SU-DHL-6 (cell line): ENCODE data around the gene HS6ST3.

Experiments used
- H2AFZ ChIP-seq: fragments of 200-600 bp; sonication (generic); 2 replicates; pipeline ENCODE4 v1.6.1; 2014; ENCODE audit warnings: low read depth, mild to moderate bottlenecking, moderate library complexity, mixed read lengths, antibody characterized with exemption, low read length; ENCODE audit not compliant: severe bottlenecking
- H3F3A ChIP-seq: fragments of 200-600 bp; shearing (Covaris generic); 2 replicates; pipeline ENCODE4 v1.6.0; 2016; ENCODE audit warnings: antibody characterized with exemption, mild to moderate bottlenecking; ENCODE audit not compliant: insufficient read depth
- H3K27ac ChIP-seq: fragments of 200-600 bp; sonication (generic); 2 replicates; pipeline ENCODE4 v1.5.1; 2016; ENCODE audit warnings: low read depth, mild to moderate bottlenecking, low read length, moderate library complexity, mixed read lengths
- H3K27me3 ChIP-seq: fragments of 200-600 bp; sonication (generic), shearing (Covaris generic); 2 replicates; pipeline ENCODE4 v1.6.0; 2014; ENCODE audit warnings: mild to moderate bottlenecking, low read length
- H3K36me3 ChIP-seq: fragments of 200-600 bp; sonication (generic); 2 replicates; pipeline ENCODE4 v1.6.1; 2014; ENCODE audit warnings: mild to moderate bottlenecking, low read length, mixed read lengths
- H3K4me2 ChIP-seq: fragments of 300-600, 200-600 bp; shearing (Covaris generic), sonication (generic); 2 replicates; pipeline ENCODE4 v1.6.0; 2014; ENCODE audit warnings: low read length, low read depth, mild to moderate bottlenecking; ENCODE audit not compliant: poor library complexity, severe bottlenecking
- H3K4me3 ChIP-seq: fragments of 200-600 bp; sonication (generic); 2 replicates; pipeline ENCODE4 v1.5.1; 2014; ENCODE audit warnings: antibody characterized with exemption, low read length, mild to moderate bottlenecking, mixed read lengths; ENCODE audit not compliant: insufficient read depth, poor library complexity, severe bottlenecking
- H3K79me2 ChIP-seq: fragments of 200-600 bp; sonication (generic); 2 replicates; pipeline ENCODE4 v1.6.1; 2014; ENCODE audit warnings: mild to moderate bottlenecking, low read length, moderate library complexity; ENCODE audit not compliant: insufficient read depth
- H3K9ac ChIP-seq: fragments of 200-600 bp; sonication (generic); 2 replicates; pipeline ENCODE4 v1.7.0; 2014; ENCODE audit warnings: mild to moderate bottlenecking, low read length
- H3K9me2 ChIP-seq: fragments of 200-600 bp; sonication (generic); replicated peaks from 2 replicates; pipeline ENCODE4 v1.6.1; 2014; ENCODE audit warnings: low read length; ENCODE audit not compliant: insufficient read depth
- H3K9me3 ChIP-seq: fragments of 200-600 bp; sonication (generic); 2 replicates; pipeline ENCODE4 v1.6.1; 2014; ENCODE audit warnings: low read length, mixed read lengths; ENCODE audit not compliant: insufficient read depth
- H4K20me1 ChIP-seq: fragments of 200-600 bp; sonication (generic); 2 replicates; pipeline ENCODE4 v1.6.1; 2014; ENCODE audit warnings: low read depth, mild to moderate bottlenecking, antibody characterized with exemption, low read length, moderate library complexity, mixed read lengths
- CTCF ChIP-seq: fragments of 200-600 bp; sonication (generic); IDR thresholded peaks from one replicate; pipeline ENCODE4 v1.5.1; 2017; ENCODE audit warnings: antibody characterized with exemption, mild to moderate bottlenecking, low read length, moderate library complexity; ENCODE audit not compliant: insufficient read depth, poor library complexity, severe bottlenecking
- EZH2phosphoT487 ChIP-seq: fragments of 200-600 bp; sonication (generic), shearing (Covaris generic); conservative IDR thresholded peaks from 2 replicates; pipeline ENCODE4 v1.6.1; 2018; ENCODE audit warnings: mild to moderate bottlenecking, antibody characterized with exemption, low read length, moderate library complexity, mixed read lengths

Gene HS6ST3

GRCh38 chr13:96794669-96795068 lies 704.8 kb downstream of the HS6ST3 start:
- Histone ChIP-seq H3K9ac (no peak overlapping the region), H3K27me3 (no peaks in the 10 kb centered on the region)

GRCh38 chr13:96795670-96796069 lies 705.8 kb downstream of the HS6ST3 start:
- Histone ChIP-seq H3K27me3 (no peaks in the 10 kb centered on the region), H3F3A (no peaks in the 10 kb centered on the region), H2AFZ (no peak overlapping the region), H3K9me2 (no peaks in the 10 kb centered on the region), H3K9me3 (no peaks in the 10 kb centered on the region), H3K36me3 (no peaks in the 10 kb centered on the region), H3K27ac (no peak overlapping the region), H4K20me1 (no peaks in the 10 kb centered on the region), H3K4me3 (no peak overlapping the region), H3K4me2 (no peak overlapping the region), H3K9ac (no peak overlapping the region), H3K79me2 (no peaks in the 10 kb centered on the region)
- TF ChIP-seq EZH2phosphoT487: no peak

More at GRCh38 chr13:96794669-96795068, 704.8 kb downstream of the HS6ST3 start:
- no peak overlapping the region for H3K4me2 ChIP-seq
- H3K36me3 ChIP-seq: no peaks in the 10 kb centered on the region
- H3K4me3 ChIP-seq: no peak overlapping the region
- no peak overlapping the region for H2AFZ ChIP-seq
- H3K9me2 ChIP-seq: no peaks in the 10 kb centered on the region
- no peaks in the 10 kb centered on the region for H4K20me1 ChIP-seq
- TF ChIP-seq CTCF: no peak
- TF ChIP-seq EZH2phosphoT487: no peak
- H3F3A ChIP-seq: no peaks in the 10 kb centered on the region
- no peaks in the 10 kb centered on the region for H3K9me3 ChIP-seq
- H3K79me2 ChIP-seq: no peaks in the 10 kb centered on the region
- no peak overlapping the region for H3K27ac ChIP-seq

GRCh38 chr13:96796091-96796633 lies 706.3 kb downstream of the HS6ST3 start:
- Histone ChIP-seq H3K27ac (no peak overlapping the region), H3K9ac (no peak overlapping the region), H3K36me3 (no peaks in the 10 kb centered on the region), H2AFZ (no peak overlapping the region), H3K4me2 (no peak overlapping the region), H3K79me2 (no peaks in the 10 kb centered on the region), H3K27me3 (no peaks in the 10 kb centered on the region), H4K20me1 (no peaks in the 10 kb centered on the region), H3K4me3 (no peak overlapping the region), H3K9me3 (no peaks in the 10 kb centered on the region), H3K9me2 (no peaks in the 10 kb centered on the region), H3F3A (no peaks in the 10 kb centered on the region)
- TF ChIP-seq CTCF (no peak), EZH2phosphoT487 (no peak)

GRCh38 chr13:96797136-96797535 lies 707.2 kb downstream of the HS6ST3 start:
- no peak for TF ChIP-seq CTCF
- TF ChIP-seq EZH2phosphoT487: no peak
- H3F3A ChIP-seq: no peaks in the 10 kb centered on the region
- no peaks in the 10 kb centered on the region for H3K27me3 ChIP-seq
- no peak overlapping the region for H3K4me2 ChIP-seq
- no peaks in the 10 kb centered on the region for H4K20me1 ChIP-seq
- no peak overlapping the region for H3K27ac ChIP-seq
- H3K36me3 ChIP-seq: no peaks in the 10 kb centered on the region
- H3K79me2 ChIP-seq: no peaks in the 10 kb centered on the region
- H3K4me3 ChIP-seq: no peak overlapping the region
- H2AFZ ChIP-seq: no peak overlapping the region
- H3K9me3 ChIP-seq: no peaks in the 10 kb centered on the region
- H3K9me2 ChIP-seq: no peaks in the 10 kb centered on the region
- H3K9ac ChIP-seq: no peak overlapping the region
